Endodermal cell (in vitro differentiated cells): ENCODE measurements around the gene VAV3. TPM values are rescaled to one million over a fixed set of nuclear protein-coding genes. Genes with fewer than 3 reads are reported as not detected.
"Not testable (repeated sequence)": the region's sequence is repeated elsewhere in the genome, so short reads cannot be mapped to it uniquely, and the experiment has no call there.

Source experiments
- DNase-seq: peaks from one replicate; pipeline ENCODE4 v3.0.0-alpha.2; 2017
- H3K27ac ChIP-seq: 2 replicates; pipeline ENCODE4 v1.5.1; 2013; ENCODE audit warnings: mild to moderate bottlenecking, low read depth, low read length, moderate library complexity
- H3K27me3 ChIP-seq: 2 replicates; pipeline ENCODE4 v1.6.1; 2013; ENCODE audit warnings: mild to moderate bottlenecking, low read length, moderate library complexity; ENCODE audit not compliant: insufficient read depth, control insufficient read depth, poor library complexity, severe bottlenecking
- H3K36me3 ChIP-seq: 2 replicates; pipeline ENCODE4 v1.7.0; 2013; ENCODE audit warnings: mild to moderate bottlenecking, low read length, moderate library complexity; ENCODE audit not compliant: control insufficient read depth, insufficient read depth
- H3K4me1 ChIP-seq: one replicate; pipeline ENCODE4 v1.7.0; 2013; ENCODE audit warnings: low read length; ENCODE audit not compliant: control insufficient read depth, insufficient read depth
- H3K4me3 ChIP-seq: 2 replicates; pipeline ENCODE4 v1.5.1; 2013; ENCODE audit warnings: mild to moderate bottlenecking, low read length, moderate library complexity
- H3K9ac ChIP-seq: 2 replicates; pipeline ENCODE4 v1.6.1; 2013; ENCODE audit warnings: mild to moderate bottlenecking, low read length, moderate library complexity; ENCODE audit not compliant: poor library complexity, severe bottlenecking; ENCODE audit errors: extremely low read depth
- H3K9me3 ChIP-seq: 2 replicates; pipeline ENCODE4 v1.6.1; 2013; ENCODE audit warnings: mild to moderate bottlenecking, low read length, moderate library complexity; ENCODE audit not compliant: control insufficient read depth
- H3K27ac Mint-ChIP-seq: 2 replicates; pipeline ENCODE4 v1.8.0; 2020; ENCODE audit warnings: mixed read lengths
- H3K27me3 Mint-ChIP-seq: 2 replicates; pipeline ENCODE4 v1.8.0; 2021; ENCODE audit warnings: mild to moderate bottlenecking, mixed read lengths; ENCODE audit not compliant: insufficient read depth
- H3K36me3 Mint-ChIP-seq: 2 replicates; pipeline ENCODE4 v1.8.0; 2020; ENCODE audit warnings: low read depth, mixed read lengths
- H3K4me1 Mint-ChIP-seq: 2 replicates; pipeline ENCODE4 v1.8.0; 2020; ENCODE audit warnings: mixed read lengths
- H3K4me3 Mint-ChIP-seq: 2 replicates; pipeline ENCODE4 v1.8.0; 2020; ENCODE audit warnings: mild to moderate bottlenecking, moderate library complexity, mixed read lengths
- H3K9me3 Mint-ChIP-seq: 2 replicates; pipeline ENCODE4 v1.8.0; 2020; ENCODE audit warnings: mild to moderate bottlenecking, mixed read lengths
- CTCF ChIP-seq: fragments of 200-600 bp; sonication (generic); conservative IDR thresholded peaks from 2 replicates; pipeline ENCODE4 v1.5.0; 2021; ENCODE audit warnings: antibody characterized with exemption, mild to moderate bottlenecking
- WGBS, 2 experiments: methylation state at CpG; one replicate each; pipeline versions ENCODE4 v1.1.5 to v1.1.7; 2013; ENCODE audit warnings: missing lambda C conversion rate in 2 of 2, mixed read lengths in 1 of 2; ENCODE audit not compliant: insufficient coverage in 1 of 2, insufficient read length in 1 of 2; 5-methylcytosine and 5-hydroxymethylcytosine counted together
- total RNA-seq, 2 donors: library from RNA; stranded (reverse); fragmentation: NEBNext Ultra II Directional in 1 of 2; extraction: Animal tissue kit (Norgen Biotek cat#: 25700) in 1 of 2; gene quantifications; 2 replicates in 1 of 2; 3 replicates in 1 of 2; pipeline ENCODE4 v1.2.1, GENCODE V29; 2021

The VAV3 gene
- total RNA-seq, 2 donors from 2014 or later, result 6.9 to 9.6 TPM

DNA sequence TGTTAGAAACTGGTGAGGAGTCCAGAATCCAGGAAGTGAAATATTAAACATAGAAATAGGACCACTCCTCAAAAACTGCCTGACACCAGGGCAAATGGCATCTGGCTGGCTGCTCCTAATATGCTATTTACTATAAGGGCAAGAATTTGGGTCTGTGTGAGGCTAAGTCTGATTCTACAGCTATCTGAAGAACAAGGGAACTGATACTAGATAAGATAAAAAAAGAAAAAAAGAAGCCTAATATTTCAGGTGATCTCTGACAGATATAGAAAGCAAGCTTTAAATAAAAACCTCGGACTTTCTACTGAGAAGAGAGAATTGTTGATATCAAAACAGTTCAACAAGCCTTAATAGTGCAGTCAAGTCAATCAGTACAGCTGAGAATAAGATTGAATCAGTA is 42.1 kb upstream of the VAV3 start:
- H3K27ac ChIP-seq, result no peak overlapping the region
- H3K9me3 Mint-ChIP-seq, result no peaks in the 10 kb centered on the region
- WGBS, 2 experiments, result 93% methylated on average over 1 of the region's 1 CpG; no CpG with 5 or more reads in 1 of the 2 experiments

DNA sequence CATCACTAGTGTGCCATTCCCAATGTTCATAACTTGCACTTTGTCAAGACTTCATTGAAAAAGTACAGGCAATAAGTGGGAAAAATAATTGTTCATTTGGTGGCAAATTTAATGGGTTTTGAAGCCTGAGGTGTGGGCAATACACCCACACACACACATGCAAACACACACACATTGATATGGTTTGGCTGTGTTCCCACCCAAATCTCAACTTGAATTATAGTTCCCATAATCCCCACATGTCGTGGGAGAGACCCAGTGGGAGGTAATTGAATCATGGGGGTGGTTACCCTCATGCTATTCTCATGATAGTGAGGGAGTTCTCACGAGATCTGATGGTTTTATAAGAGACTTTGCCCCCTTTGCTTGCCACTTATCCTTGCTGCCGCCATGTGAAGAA is 39.9 kb upstream of the VAV3 start:
- H3K4me1 Mint-ChIP-seq, H3K27me3 ChIP-seq, H3K9me3 ChIP-seq, H3K4me1 ChIP-seq, H3K4me3 ChIP-seq, DNase-seq, H3K4me3 Mint-ChIP-seq, H3K9me3 Mint-ChIP-seq, H3K36me3 ChIP-seq, H3K27me3 Mint-ChIP-seq, H3K27ac ChIP-seq, H3K36me3 Mint-ChIP-seq, H3K9ac ChIP-seq, H3K27ac Mint-ChIP-seq: not testable (repeated sequence)
- 88 to 100% methylated on average over 1 to 3 of the region's 3 CpGs for WGBS, 2 experiments

More for the DNA sequence above, 42.1 kb upstream of the VAV3 start:
- Mint-ChIP-seq H3K27ac (no peak overlapping the region), H3K36me3 (no peaks in the 10 kb centered on the region), H3K27me3 (no peaks in the 10 kb centered on the region), H3K4me3 (no peak overlapping the region), H3K4me1 (no peaks in the 10 kb centered on the region)
- TF ChIP-seq CTCF, result no peak
- no peaks in the 10 kb centered on the region for H3K27me3 ChIP-seq
- H3K4me1 ChIP-seq, result peaks cover 3% of the 10 kb centered on the region
- DNase-seq, result no peak
- no peaks in the 10 kb centered on the region for H3K9me3 ChIP-seq
- no peak overlapping the region for H3K9ac ChIP-seq
- H3K36me3 ChIP-seq, result no peaks in the 10 kb centered on the region
- H3K4me3 ChIP-seq, result no peak overlapping the region

DNA sequence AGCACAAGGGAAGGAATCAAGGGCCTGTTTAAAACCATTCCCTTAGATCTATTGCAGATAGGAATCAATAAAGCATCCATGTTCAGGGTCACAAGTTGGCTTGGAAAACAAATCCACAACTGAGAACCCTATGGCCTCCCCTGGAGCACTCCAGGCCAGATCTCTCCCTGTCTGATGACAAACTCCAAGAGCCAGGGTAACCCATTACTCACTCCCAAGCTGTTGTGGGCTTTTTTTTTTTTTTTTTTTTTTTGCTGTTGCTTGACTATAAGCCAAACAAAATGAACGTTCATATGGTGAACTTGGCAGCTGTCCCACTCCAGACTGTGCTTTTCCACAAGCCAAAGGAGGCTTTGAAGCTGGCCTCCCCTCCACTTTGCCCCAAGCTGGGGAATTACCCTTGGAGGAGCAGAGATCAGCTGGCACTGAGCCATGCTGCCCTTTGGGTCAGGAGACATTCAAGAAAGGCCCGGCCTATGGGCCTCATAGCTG is 35.7 kb upstream of the VAV3 start:
- Mint-ChIP-seq H3K27ac (no peak overlapping the region), H3K4me3 (no peak overlapping the region), H3K36me3 (no peaks in the 10 kb centered on the region), H3K9me3 (no peaks in the 10 kb centered on the region), H3K27me3 (no peaks in the 10 kb centered on the region), H3K4me1 (peaks cover 11% of the 10 kb centered on the region)
- Histone ChIP-seq H3K27me3 (no peaks in the 10 kb centered on the region), H3K9ac (no peak overlapping the region), H3K36me3 (no peaks in the 10 kb centered on the region), H3K4me3 (no peak overlapping the region), H3K4me1 (no peaks in the 10 kb centered on the region), H3K9me3 (no peaks in the 10 kb centered on the region), H3K27ac (no peak overlapping the region)
- 93 to 100% methylated on average over 1 to 2 of the region's 2 CpGs for WGBS, 2 experiments
- TF ChIP-seq CTCF, result no peak
- no peak for DNase-seq

DNA sequence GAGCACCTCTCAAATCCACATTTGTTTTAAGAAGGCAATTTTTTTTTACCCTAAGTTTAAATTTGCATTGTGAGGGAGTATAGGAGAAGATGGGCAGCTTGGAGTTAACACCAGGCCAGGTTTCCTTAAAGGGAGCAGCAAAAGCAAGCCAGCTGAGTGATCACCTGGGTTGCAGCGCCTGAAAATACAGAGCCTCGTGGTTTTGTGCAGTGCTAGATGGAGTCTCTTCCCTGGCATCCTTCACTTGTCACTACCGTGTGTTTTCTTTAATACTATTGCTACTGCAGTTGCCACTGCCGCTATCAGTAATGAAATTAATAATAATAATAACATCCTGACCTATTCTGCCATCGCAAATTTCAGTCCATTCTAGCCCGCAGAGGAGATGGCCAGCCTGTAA is 35.2 kb upstream of the VAV3 start:
- Mint-ChIP-seq H3K36me3 (no peaks in the 10 kb centered on the region), H3K4me1 (peaks cover 11% of the 10 kb centered on the region), H3K9me3 (no peaks in the 10 kb centered on the region), H3K27me3 (no peaks in the 10 kb centered on the region), H3K27ac (no peak overlapping the region), H3K4me3 (no peak overlapping the region)
- H3K4me3 ChIP-seq, result no peak overlapping the region
- H3K9me3 ChIP-seq, result no peaks in the 10 kb centered on the region
- 89 to 96% methylated on average over 4 to 6 of the region's 6 CpGs for WGBS, 2 experiments
- no peaks in the 10 kb centered on the region for H3K27me3 ChIP-seq
- H3K9ac ChIP-seq, result no peak overlapping the region
- no peak overlapping the region for H3K27ac ChIP-seq
- H3K4me1 ChIP-seq, result no peaks in the 10 kb centered on the region
- DNase-seq, result no peak
- TF ChIP-seq CTCF, result no peak
- H3K36me3 ChIP-seq, result no peaks in the 10 kb centered on the region
